ENCODE results near the gene ARHGEF1. TPM values are rescaled to one million over a fixed set of nuclear protein-coding genes. Genes with fewer than 3 reads are reported as not detected.

The ARHGEF1 gene
- total RNA-seq, 2 donors from 2014 or later: 57.1 to 65.6 TPM

- Histone ChIP-seq H3K4me3 (no peak overlapping the region), H3K9me3 (no peaks in the 10 kb centered on the region), H3K27me3 (replicated peaks; ENCODE audit: insufficient read depth) (no peaks in the 10 kb centered on the region), H3K4me1 (replicated peaks) (peaks cover 5% of the 10 kb centered on the region), H3K36me3 (peaks cover 2 to 19% of the 10 kb centered on the region in 2 donors), H3K27ac (no peak overlapping the region)
- intact Hi-C loops (cut with DNase I): no loop called here
- TF ChIP-seq POLR2AphosphoS5 (IDR thresholded peaks at IDR 0.05) (no peak), POLR2A (IDR thresholded peaks at IDR 0.05) (no peak)
- TF ChIP-seq, protein P1, sequence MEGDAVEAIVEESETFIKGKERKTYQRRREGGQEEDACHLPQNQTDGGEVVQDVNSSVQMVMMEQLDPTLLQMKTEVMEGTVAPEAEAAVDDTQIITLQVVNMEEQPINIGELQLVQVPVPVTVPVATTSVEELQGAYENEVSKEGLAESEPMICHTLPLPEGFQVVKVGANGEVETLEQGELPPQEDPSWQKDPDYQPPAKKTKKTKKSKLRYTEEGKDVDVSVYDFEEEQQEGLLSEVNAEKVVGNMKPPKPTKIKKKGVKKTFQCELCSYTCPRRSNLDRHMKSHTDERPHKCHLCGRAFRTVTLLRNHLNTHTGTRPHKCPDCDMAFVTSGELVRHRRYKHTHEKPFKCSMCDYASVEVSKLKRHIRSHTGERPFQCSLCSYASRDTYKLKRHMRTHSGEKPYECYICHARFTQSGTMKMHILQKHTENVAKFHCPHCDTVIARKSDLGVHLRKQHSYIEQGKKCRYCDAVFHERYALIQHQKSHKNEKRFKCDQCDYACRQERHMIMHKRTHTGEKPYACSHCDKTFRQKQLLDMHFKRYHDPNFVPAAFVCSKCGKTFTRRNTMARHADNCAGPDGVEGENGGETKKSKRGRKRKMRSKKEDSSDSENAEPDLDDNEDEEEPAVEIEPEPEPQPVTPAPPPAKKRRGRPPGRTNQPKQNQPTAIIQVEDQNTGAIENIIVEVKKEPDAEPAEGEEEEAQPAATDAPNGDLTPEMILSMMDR (IDR thresholded peaks at IDR 0.05): no peak
- no peak for DNase-seq (ENCODE audit: low spot score)
- WGBS: 91% methylated on average over 14 of the region's 17 CpGs
These were observed 19.6 kb downstream of the ARHGEF1 start for GRCh38 chr19:41902594-41902993.

GRCh38 chr19:41903193-41903953, 20.4 kb downstream of the ARHGEF1 start:
- H3K9me3 ChIP-seq: no peaks in the 10 kb centered on the region
- no peaks in the 10 kb centered on the region for H3K27me3 ChIP-seq (replicated peaks; ENCODE audit: insufficient read depth)
- peak overlapping the region; percentile 54 to 72 for H3K27ac ChIP-seq
- no peak for TF ChIP-seq POLR2A (IDR thresholded peaks at IDR 0.05)
- TF ChIP-seq, protein P1 (IDR thresholded peaks at IDR 0.05): no peak
- H3K36me3 ChIP-seq: peaks cover 2 to 19% of the 10 kb centered on the region in 2 donors
- H3K4me1 ChIP-seq (replicated peaks): peaks cover 5% of the 10 kb centered on the region
- no peak for DNase-seq (ENCODE audit: low spot score)
- no peak overlapping the region for H3K4me3 ChIP-seq
- intact Hi-C loops (cut with DNase I): no loop called here
- WGBS: 87% methylated on average over 19 of the region's 19 CpGs

DNA sequence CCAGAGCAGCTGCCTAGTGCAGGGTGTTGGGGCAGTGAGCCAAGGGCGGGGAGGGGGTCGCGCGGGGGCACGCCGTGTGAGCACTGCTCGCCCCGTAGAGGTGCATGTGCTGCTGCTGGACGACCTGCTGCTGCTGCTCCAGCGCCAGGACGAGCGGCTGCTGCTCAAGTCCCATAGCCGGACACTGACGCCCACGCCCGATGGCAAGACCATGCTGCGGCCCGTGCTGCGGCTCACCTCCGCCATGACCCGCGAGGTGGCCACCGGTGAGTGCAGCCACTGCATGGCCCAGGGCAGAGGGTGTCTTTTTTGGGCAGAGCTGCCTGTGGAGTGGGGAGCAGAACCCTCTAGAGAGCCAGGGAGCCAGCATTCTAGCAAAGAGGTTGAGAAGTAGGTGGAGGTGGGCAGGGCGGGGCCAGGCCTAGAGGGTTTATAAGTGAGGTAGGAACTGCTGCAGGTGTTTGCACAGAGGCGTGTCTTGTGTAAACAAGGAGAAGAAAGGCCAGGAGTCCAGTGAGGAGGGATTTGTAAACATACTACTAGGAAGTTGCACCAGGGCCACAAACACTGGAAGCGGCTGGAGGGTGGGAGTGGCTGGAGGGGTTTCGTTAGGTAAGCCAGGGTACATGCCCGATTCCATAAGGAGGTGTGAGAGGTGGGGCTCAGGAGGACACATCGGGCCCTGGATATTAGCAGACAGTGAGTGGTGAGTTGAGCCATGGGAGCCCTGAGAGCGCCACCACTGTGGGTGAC, 21.3 kb downstream of the ARHGEF1 start:
- peak; percentile 77 for DNase-seq (ENCODE audit: low spot score)
- intact Hi-C loops (cut with DNase I): no loop called here
- 50% methylated on average over 17 of the region's 30 CpGs for WGBS
- peaks cover 2 to 19% of the 10 kb centered on the region in 2 donors for H3K36me3 ChIP-seq
- H3K27ac ChIP-seq: peak overlapping the region; percentile 60 to 72
- peaks cover 5% of the 10 kb centered on the region for H3K4me1 ChIP-seq (replicated peaks)
- no peaks in the 10 kb centered on the region for H3K9me3 ChIP-seq
- H3K4me3 ChIP-seq: peak overlapping the region in 1 of 2 donors; percentile 25
- no peaks in the 10 kb centered on the region for H3K27me3 ChIP-seq (replicated peaks; ENCODE audit: insufficient read depth)
- TF ChIP-seq, protein P1 (IDR thresholded peaks at IDR 0.05): no peak
- peak; percentile 80 for TF ChIP-seq POLR2AphosphoS5 (IDR thresholded peaks at IDR 0.05)

- Histone ChIP-seq H3K4me3 (peak overlapping the region in 1 of 2 donors; percentile 25), H3K36me3 (peaks cover 2 to 19% of the 10 kb centered on the region in 2 donors), H3K27me3 (replicated peaks; ENCODE audit: insufficient read depth) (no peaks in the 10 kb centered on the region), H3K9me3 (no peaks in the 10 kb centered on the region), H3K4me1 (replicated peaks) (peaks cover 5% of the 10 kb centered on the region), H3K27ac (no peak overlapping the region)
- intact Hi-C loops (cut with DNase I): no loop called here
- 86% methylated on average over 24 of the region's 24 CpGs for WGBS
- no peak for TF ChIP-seq POLR2A (IDR thresholded peaks at IDR 0.05)
- no peak for TF ChIP-seq POLR2AphosphoS5 (IDR thresholded peaks at IDR 0.05)
- TF ChIP-seq, protein P1 (IDR thresholded peaks at IDR 0.05): no peak
- no peak for DNase-seq (ENCODE audit: low spot score)
These were observed 22.5 kb downstream of the ARHGEF1 start for GRCh38 chr19:41905273-41906002.

Measured in prostate gland (tissue), 2 donors.